Nephron (organoid): Measurements from ENCODE around the gene GNG7.
A peak's percentile ranks its signal among the peaks of the same experiment; 100 is the strongest.
"Not testable (repeated sequence)": the region's sequence is repeated elsewhere in the genome, so short reads cannot be mapped to it uniquely, and the experiment has no call there.

ENCODE experiments used
- H3K27ac Mint-ChIP-seq, 3 experiments: 2 replicates each; pipeline ENCODE4 v1.8.0; 2020; ENCODE audit warnings: mixed read lengths in 3 of 3, mild to moderate bottlenecking in 2 of 3, moderate library complexity in 1 of 3
- H3K27me3 Mint-ChIP-seq: 2 replicates; pipeline ENCODE4 v1.8.0; 2021; ENCODE audit warnings: low read depth, mild to moderate bottlenecking, moderate library complexity, mixed read lengths
- H3K36me3 Mint-ChIP-seq: 2 replicates; pipeline ENCODE4 v1.8.0; 2020; ENCODE audit warnings: low read depth, mixed read lengths
- H3K4me1 Mint-ChIP-seq: 2 replicates; pipeline ENCODE4 v1.8.0; 2020; ENCODE audit warnings: mixed read lengths
- H3K4me3 Mint-ChIP-seq, 3 experiments: 2 replicates each; pipeline ENCODE4 v1.8.0; 2020; ENCODE audit warnings: mild to moderate bottlenecking in 3 of 3, mixed read lengths in 3 of 3, moderate library complexity in 2 of 3
- H3K9me3 Mint-ChIP-seq: 2 replicates; pipeline ENCODE4 v1.8.0; 2020; ENCODE audit warnings: mixed read lengths
- CTCF ChIP-seq, 3 experiments: fragments of 200-600 bp; sonication (generic); IDR thresholded peaks; one replicate each; pipeline ENCODE4 v1.5.0; 2021; ENCODE audit warnings: antibody characterized with exemption in 3 of 3; ENCODE audit not compliant: unreplicated experiment in 3 of 3

The GNG7 gene

GRCh38 chr19:2542341-2543069 lies 160.0 kb downstream of the GNG7 start:
- H3K4me3 Mint-ChIP-seq = peak overlapping the region; percentile 32 to 53 (median 38)
- no peak for TF ChIP-seq CTCF (IDR thresholded peaks at IDR 0.05; ENCODE audit: unreplicated experiment in 3 of 3)
- peaks cover 10% of the 10 kb centered on the region for H3K27me3 Mint-ChIP-seq
- no peaks in the 10 kb centered on the region for H3K36me3 Mint-ChIP-seq
- peak overlapping the region; percentile 99 to 100 (median 100) for H3K27ac Mint-ChIP-seq
- peaks cover 35% of the 10 kb centered on the region for H3K4me1 Mint-ChIP-seq
- no peaks in the 10 kb centered on the region for H3K9me3 Mint-ChIP-seq

- Mint-ChIP-seq H3K9me3 (no peaks in the 10 kb centered on the region), H3K4me3 (peak overlapping the region; percentile 17 to 43 (median 32)), H3K27ac (peak overlapping the region; percentile 88 to 99 (median 93)), H3K36me3 (no peaks in the 10 kb centered on the region), H3K4me1 (peaks cover 25% of the 10 kb centered on the region), H3K27me3 (peaks cover 7% of the 10 kb centered on the region)
- peak in 2 of 3 experiments; percentile 16 to 30 for TF ChIP-seq CTCF (IDR thresholded peaks at IDR 0.05; ENCODE audit: unreplicated experiment in 3 of 3)
These were observed 161.6 kb downstream of the GNG7 start for GRCh38 chr19:2540646-2541454.

- Mint-ChIP-seq H3K27me3 (peaks cover 7% of the 10 kb centered on the region), H3K27ac (peak overlapping the region; percentile 88 to 99 (median 93)), H3K36me3 (no peaks in the 10 kb centered on the region), H3K9me3 (no peaks in the 10 kb centered on the region), H3K4me1 (peaks cover 30% of the 10 kb centered on the region), H3K4me3 (no peak overlapping the region)
- no peak for TF ChIP-seq CTCF (IDR thresholded peaks at IDR 0.05; ENCODE audit: unreplicated experiment in 3 of 3)
These were observed 162.2 kb downstream of the GNG7 start for GRCh38 chr19:2540251-2540645.

- H3K9me3 Mint-ChIP-seq = no peaks in the 10 kb centered on the region
These were observed 164.3 kb downstream of the GNG7 start for GRCh38 chr19:2538096-2538757.

GRCh38 chr19:2537584-2537983 lies 164.9 kb downstream of the GNG7 start:
- H3K4me3 Mint-ChIP-seq, H3K27me3 Mint-ChIP-seq, H3K36me3 Mint-ChIP-seq, H3K9me3 Mint-ChIP-seq: not testable (repeated sequence)
- Mint-ChIP-seq H3K27ac (peak overlapping the region in 2 of 3 experiments; percentile 66 to 68), H3K4me1 (peaks cover 37% of the 10 kb centered on the region)

More at GRCh38 chr19:2538096-2538757, 164.3 kb downstream of the GNG7 start:
- Mint-ChIP-seq H3K4me1 (peaks cover 39% of the 10 kb centered on the region), H3K4me3 (no peak overlapping the region), H3K27me3 (peaks cover 3% of the 10 kb centered on the region), H3K27ac (peak overlapping the region in 2 of 3 experiments; percentile 66 to 68), H3K36me3 (no peaks in the 10 kb centered on the region)
- no peak for TF ChIP-seq CTCF (IDR thresholded peaks at IDR 0.05; ENCODE audit: unreplicated experiment in 3 of 3)

- peaks cover 38% of the 10 kb centered on the region for H3K4me1 Mint-ChIP-seq
- TF ChIP-seq CTCF (IDR thresholded peaks at IDR 0.05; ENCODE audit: unreplicated experiment in 3 of 3) = no peak
- no peak overlapping the region for H3K4me3 Mint-ChIP-seq
- H3K36me3 Mint-ChIP-seq = peaks cover 3% of the 10 kb centered on the region
- peaks cover 3% of the 10 kb centered on the region for H3K27me3 Mint-ChIP-seq
- H3K27ac Mint-ChIP-seq = peak overlapping the region; percentile 58 to 78 (median 71)
- peaks cover 4% of the 10 kb centered on the region for H3K9me3 Mint-ChIP-seq
These were observed 166.0 kb downstream of the GNG7 start for GRCh38 chr19:2536461-2536860.
